Measurements from ENCODE around the gene C12orf57. TPM values are rescaled to one million over a fixed set of nuclear protein-coding genes. Genes with fewer than 3 reads are reported as not detected.
A peak's percentile ranks its signal among the peaks of the same experiment; 100 is the strongest.

C12orf57 gene
- total RNA-seq, 2 experiments from 2014 or later: 305 to 311 TPM

DNA sequence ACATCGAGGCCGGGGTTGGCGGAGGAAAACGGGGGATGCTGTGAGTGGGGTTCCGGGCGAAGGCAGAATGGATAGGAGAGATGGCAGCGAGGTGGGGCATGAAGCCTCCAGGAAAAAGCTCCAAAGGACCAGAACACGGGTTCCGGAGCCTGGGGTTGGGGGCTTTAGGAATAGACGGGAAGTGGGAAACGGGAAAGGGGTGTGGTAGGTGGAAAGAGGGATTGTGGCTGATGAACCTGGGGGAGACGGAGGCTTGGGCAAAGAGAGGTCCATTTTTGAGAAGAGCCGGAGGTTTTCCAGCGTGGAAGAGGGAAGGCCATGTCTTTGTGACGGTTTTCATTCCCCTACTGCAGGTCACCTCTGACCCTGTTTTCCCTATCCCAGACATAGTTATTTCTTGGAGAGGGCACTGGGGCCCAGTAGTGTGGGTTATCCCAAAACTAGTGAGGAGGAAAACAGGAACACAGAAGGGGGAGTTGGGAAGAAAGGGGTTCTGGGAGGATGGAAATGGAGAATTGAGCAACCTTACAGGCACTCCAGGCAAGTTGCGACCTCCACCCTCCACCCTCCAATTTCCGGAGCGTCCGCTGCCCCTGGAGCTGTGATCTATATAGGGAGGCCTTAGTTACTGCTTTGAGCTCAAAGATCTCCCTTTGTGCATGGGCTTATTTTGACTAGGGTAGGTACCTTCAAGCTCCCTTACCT lies 15.0 kb upstream of the C12orf57 start:
- Mint-ChIP-seq H3K4me1 (ENCODE audit: low read depth) (peaks cover 69% of the 10 kb centered on the region), H3K36me3 (ENCODE audit: low read depth) (peaks cover 15% of the 10 kb centered on the region), H3K9me3 (no peaks in the 10 kb centered on the region), H3K27ac (peak overlapping the region; percentile 87), H3K27me3 (no peaks in the 10 kb centered on the region), H3K4me3 (peak overlapping the region; percentile 90)
- intact Hi-C loops (cut with DNase I, micrococcal nuclease): no loop called here
- ChIA-PET CTCF (interaction anchor here (0.7 to 4.0 kb wide), 4 partner anchors 8 to 59 kb away, joined by 3 to 26 read pairs (median 4); partner anchors contain the start of gene SPSB2), POLR2A (interaction anchor here (1.0 to 6.4 kb wide), 8 partner anchors 8 to 77 kb away, joined by 3 to 76 read pairs (median 8); partner anchors contain the start of genes C12orf57, CDCA3, ENO2 and PTPN6)
- Histone ChIP-seq H3K36me3 (ENCODE audit: insufficient read depth, low read length) (peaks cover 3% of the 10 kb centered on the region), H3K4me3 (ENCODE audit: low read length) (peak overlapping the region; percentile 65), H3K27ac (ENCODE audit: low read depth in 1 of 2, low read length in 2 of 2) (peak overlapping the region; percentile 79 to 82), H3K4me1 (ENCODE audit: insufficient read depth, low read length) (peaks cover 59% of the 10 kb centered on the region), H3K27me3 (ENCODE audit: control insufficient read depth in 1 of 2, insufficient read depth in 2 of 2, low read length in 2 of 2) (no peaks in the 10 kb centered on the region), H3K9me3 (ENCODE audit: control insufficient read depth in 1 of 2, insufficient read depth in 1 of 2, low read length in 2 of 2) (no peaks in the 10 kb centered on the region)
- ATAC-seq (ENCODE audit: poor library complexity) (no peak), DNase-seq (peak in 2 of 14 experiments; percentile 32 to 42)
- TF ChIP-seq, protein P1, sequence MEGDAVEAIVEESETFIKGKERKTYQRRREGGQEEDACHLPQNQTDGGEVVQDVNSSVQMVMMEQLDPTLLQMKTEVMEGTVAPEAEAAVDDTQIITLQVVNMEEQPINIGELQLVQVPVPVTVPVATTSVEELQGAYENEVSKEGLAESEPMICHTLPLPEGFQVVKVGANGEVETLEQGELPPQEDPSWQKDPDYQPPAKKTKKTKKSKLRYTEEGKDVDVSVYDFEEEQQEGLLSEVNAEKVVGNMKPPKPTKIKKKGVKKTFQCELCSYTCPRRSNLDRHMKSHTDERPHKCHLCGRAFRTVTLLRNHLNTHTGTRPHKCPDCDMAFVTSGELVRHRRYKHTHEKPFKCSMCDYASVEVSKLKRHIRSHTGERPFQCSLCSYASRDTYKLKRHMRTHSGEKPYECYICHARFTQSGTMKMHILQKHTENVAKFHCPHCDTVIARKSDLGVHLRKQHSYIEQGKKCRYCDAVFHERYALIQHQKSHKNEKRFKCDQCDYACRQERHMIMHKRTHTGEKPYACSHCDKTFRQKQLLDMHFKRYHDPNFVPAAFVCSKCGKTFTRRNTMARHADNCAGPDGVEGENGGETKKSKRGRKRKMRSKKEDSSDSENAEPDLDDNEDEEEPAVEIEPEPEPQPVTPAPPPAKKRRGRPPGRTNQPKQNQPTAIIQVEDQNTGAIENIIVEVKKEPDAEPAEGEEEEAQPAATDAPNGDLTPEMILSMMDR (IDR thresholded peaks at IDR 0.05): no peak

DNA sequence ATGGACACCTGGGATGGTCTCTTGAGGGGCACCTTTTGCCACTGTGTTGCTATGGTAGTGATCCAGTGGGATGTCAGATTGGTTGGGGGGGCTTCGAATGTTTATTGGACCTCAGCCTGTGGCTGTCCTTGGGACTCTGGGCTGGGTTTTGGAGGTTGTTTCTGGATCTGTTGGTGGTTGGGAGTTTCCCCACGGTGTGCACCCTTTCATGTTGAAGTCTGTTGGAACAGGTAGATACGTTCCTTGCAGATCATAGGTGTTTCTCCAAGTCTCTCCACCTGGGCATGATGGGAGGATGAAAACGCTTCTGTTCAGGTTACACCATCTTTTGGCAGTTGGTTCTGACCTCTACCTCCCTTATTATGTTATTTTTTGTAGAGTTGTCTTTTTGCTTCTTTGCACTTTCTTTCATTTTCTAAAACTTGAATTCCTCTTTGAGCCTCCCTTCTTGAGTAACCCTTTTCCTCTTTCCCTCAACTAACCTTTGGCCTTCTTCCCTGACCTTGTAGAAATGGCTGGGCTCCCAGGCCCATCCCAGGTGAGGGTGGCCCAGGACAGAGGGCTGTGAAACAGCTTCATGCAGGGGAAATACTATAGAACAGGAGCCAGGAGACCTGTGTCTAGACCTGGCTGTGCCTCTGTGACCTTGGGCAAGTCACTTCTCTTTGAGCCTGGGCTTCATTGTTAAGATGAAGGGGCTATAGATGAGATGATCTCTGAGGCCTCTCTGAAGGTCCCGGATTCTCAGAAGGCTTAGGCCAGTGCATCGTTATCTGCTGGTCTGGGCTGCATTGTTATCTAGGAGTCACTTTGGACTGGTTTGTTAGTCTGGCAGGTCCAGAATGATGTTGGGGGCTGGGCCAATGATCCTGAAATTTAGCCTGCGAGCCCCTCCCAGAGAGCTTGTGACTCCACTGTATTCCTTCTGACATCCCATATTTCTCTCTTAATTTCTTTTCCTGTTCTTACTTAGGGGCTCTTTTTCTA lies 14.1 kb upstream of the C12orf57 start:
- DNase-seq (peak in 2 of 14 experiments; percentile 47 to 52), ATAC-seq (ENCODE audit: poor library complexity) (no peak)
- peak overlapping the region; percentile 90 for H3K4me3 Mint-ChIP-seq
- TF ChIP-seq, protein P1 (IDR thresholded peaks at IDR 0.05): no peak
- H3K27ac Mint-ChIP-seq: peak overlapping the region; percentile 87
- H3K27me3 ChIP-seq (ENCODE audit: control insufficient read depth in 1 of 2, insufficient read depth in 2 of 2, low read length in 2 of 2): no peaks in the 10 kb centered on the region
- ChIA-PET POLR2A (interaction anchor here (0.8 to 6.4 kb wide), 7 partner anchors 7 to 78 kb away, joined by 3 to 76 read pairs (median 4); partner anchors contain the start of genes C12orf57, CDCA3, ENO2 and RNU7-1), CTCF (interaction anchor here (0.7 to 4.0 kb wide), 5 partner anchors 7 to 60 kb away, joined by 3 to 26 read pairs (median 3); partner anchors contain the start of gene SPSB2)
- intact Hi-C loops (cut with DNase I, micrococcal nuclease): no loop called here
- H3K4me3 ChIP-seq (ENCODE audit: low read length): no peak overlapping the region
- H3K36me3 Mint-ChIP-seq (ENCODE audit: low read depth): peaks cover 15% of the 10 kb centered on the region
- H3K27ac ChIP-seq (ENCODE audit: low read depth in 1 of 2, low read length in 2 of 2): peak overlapping the region; percentile 35 to 82
- H3K36me3 ChIP-seq (ENCODE audit: insufficient read depth, low read length): peaks cover 6% of the 10 kb centered on the region
- peaks cover 50% of the 10 kb centered on the region for H3K4me1 ChIP-seq (ENCODE audit: insufficient read depth, low read length)
- peaks cover 70% of the 10 kb centered on the region for H3K4me1 Mint-ChIP-seq (ENCODE audit: low read depth)
- H3K9me3 Mint-ChIP-seq: no peaks in the 10 kb centered on the region
- no peaks in the 10 kb centered on the region for H3K9me3 ChIP-seq (ENCODE audit: control insufficient read depth in 1 of 2, insufficient read depth in 1 of 2, low read length in 2 of 2)
- H3K27me3 Mint-ChIP-seq: no peaks in the 10 kb centered on the region

GRCh38 chr12:6932766-6933165 lies 11.1 kb upstream of the C12orf57 start:
- TF ChIP-seq, protein P1 (IDR thresholded peaks at IDR 0.05): no peak
- Histone ChIP-seq H3K27me3 (ENCODE audit: control insufficient read depth in 1 of 2, insufficient read depth in 2 of 2, low read length in 2 of 2) (no peaks in the 10 kb centered on the region), H3K4me1 (ENCODE audit: insufficient read depth, low read length) (peaks cover 59% of the 10 kb centered on the region), H3K36me3 (ENCODE audit: insufficient read depth, low read length) (peaks cover 17% of the 10 kb centered on the region), H3K4me3 (ENCODE audit: low read length) (no peak overlapping the region), H3K9me3 (ENCODE audit: control insufficient read depth in 1 of 2, insufficient read depth in 1 of 2, low read length in 2 of 2) (no peaks in the 10 kb centered on the region), H3K27ac (ENCODE audit: low read depth in 1 of 2, low read length in 2 of 2) (peak overlapping the region; percentile 9 to 30)
- Mint-ChIP-seq H3K4me1 (ENCODE audit: low read depth) (peaks cover 78% of the 10 kb centered on the region), H3K4me3 (peak overlapping the region; percentile 75), H3K36me3 (ENCODE audit: low read depth) (peaks cover 30% of the 10 kb centered on the region), H3K27ac (peak overlapping the region; percentile 95), H3K9me3 (no peaks in the 10 kb centered on the region), H3K27me3 (no peaks in the 10 kb centered on the region)
- ATAC-seq (ENCODE audit: poor library complexity) (no peak), DNase-seq (peak in 2 of 14 experiments; percentile 47 to 59)
- ChIA-PET CTCF (interaction anchor here (1.0 kb wide), 1 partner anchor 32 kb away, joined by 3 read pairs; no protein-coding TSS in a partner anchor), POLR2A (no interaction called here)
- intact Hi-C loops (cut with DNase I, micrococcal nuclease): no loop called here

All from CD4-positive, alpha-beta T cell (primary cell).